IPS-NIHi7 (cell line): Measurements from ENCODE around the gene CLSTN2.

ENCODE experiments used
- DNase-seq: peaks from one replicate; pipeline ENCODE4 v3.0.0; 2012; ENCODE audit warnings: mixed read lengths; ENCODE audit errors: extremely low spot score

The CLSTN2 gene

DNA sequence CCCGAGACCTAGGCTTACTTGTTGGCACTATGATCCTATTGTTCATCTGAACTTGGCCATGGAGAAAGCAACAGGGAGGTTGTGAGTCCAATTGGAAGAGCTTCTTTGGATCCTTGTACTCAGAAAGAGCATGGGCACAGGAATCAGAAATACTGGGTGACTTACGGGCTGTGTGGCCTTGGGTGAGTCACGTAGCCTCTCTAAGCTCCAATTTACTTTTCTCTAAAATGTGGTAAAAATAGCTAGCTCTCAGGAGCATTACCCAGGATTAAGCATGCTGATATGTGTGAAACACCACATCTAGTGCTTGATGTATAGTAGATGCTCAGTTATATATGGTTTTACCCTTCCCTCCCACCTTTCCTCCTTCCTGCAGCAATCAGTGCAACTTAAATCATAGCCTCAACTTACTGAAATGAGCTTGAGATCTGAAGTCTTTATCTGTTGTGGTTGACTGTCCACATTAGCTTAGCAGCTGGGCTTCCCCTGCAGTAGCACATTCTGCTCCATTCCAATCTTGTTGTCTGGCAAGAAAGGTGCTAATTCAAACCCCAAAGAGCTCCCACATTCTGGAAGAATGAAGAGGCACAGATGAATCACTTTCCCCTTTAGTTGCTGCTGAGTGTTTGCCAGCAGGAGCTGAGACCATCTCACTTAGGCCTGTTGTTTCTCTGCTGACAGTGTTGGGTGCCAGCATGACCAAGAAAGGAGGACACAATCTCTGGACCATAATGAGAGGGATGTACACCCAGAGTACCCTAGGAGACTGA, 443.8 kb downstream of the CLSTN2 start:
- DNase-seq = no peak

DNA sequence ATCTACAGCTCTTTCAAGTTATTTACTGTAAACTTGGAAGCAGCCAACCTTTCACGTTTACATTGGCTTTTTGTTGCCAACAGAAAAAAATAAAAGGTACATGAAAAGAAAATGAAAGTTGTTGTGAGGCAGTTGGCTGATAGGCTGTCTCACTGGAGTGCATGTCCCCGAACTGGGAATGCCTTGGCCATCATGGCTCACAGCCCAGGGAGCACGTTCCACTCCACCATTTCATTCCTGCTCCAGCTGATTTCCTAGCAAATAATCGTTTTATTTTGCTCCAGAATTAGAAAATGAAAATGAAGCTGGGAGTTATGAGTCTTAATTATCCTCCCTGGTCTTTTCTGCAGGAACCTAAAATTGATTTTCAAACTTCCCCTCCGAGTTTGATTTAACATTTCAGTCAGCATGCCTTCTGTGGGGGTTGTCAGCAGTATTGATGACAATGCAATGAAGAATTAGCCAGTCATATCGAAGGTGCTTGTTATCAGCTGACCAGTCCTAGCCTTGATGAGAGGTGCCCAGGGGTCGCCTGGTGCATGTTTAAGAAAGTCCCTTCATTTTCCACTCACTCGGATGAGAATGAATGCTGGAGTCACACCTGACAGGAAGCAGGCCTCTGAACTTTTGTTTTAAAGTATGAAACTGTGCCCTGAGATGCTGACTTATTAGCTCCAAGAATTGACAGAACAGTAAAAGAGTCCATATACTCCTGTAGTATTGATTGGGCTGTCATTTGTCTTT, 449.2 kb downstream of the CLSTN2 start:
- DNase-seq = no peak

DNA sequence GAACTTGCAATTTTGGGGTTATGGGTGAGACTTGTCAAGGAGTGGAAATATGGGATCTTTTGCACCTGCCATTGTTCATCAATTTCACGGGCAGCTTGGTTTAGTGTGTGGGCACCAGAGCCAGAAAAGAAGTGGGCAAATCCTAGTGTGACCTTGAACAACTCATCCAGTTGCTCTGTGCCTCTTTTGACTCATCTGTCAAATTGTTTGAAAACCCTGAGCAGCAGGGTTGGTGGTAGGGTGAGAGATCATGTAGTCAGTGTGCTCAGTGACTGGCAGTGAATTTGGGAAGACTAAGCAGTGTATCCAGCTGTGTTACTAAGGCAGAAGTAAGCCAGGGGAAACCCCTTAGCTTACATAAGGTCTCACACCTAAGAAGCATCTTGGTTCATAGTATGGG, 449.9 kb downstream of the CLSTN2 start:
- no peak for DNase-seq

DNA sequence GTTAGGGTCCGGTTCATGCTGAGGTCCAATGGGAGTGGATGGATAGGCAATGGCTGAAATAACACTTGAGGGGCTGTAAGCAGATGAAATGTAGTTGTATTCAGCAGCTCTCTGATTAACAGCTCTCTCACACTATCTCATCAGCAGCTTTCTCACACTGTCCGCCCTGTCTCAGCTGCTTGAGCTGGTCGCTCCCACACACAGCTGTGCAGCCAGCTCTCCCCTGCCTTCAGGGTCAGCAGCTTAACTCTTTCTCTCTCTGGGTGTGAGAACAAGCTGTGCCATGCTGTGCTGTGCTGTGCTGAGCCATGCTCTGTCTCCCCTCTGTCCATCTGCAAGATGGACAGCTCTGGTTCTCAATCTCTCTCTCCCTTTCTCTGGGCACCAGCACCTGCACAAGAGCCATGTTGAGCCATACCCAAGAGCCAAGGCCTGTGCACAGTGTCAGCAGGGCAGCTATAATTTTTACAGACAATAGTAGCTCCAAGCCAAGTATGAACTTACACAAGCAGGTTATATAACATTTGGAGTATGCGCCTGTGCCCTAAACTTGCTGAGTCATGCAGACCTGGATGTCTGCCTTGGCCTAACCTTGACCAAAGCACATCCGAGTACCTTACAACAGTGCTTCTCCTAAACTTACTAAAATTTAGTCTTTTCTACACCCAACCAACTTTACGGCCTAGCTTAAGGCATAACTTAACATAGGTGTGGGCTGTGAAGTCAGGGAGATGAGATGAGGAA, 451.5 kb downstream of the CLSTN2 start:
- DNase-seq = no peak

DNA sequence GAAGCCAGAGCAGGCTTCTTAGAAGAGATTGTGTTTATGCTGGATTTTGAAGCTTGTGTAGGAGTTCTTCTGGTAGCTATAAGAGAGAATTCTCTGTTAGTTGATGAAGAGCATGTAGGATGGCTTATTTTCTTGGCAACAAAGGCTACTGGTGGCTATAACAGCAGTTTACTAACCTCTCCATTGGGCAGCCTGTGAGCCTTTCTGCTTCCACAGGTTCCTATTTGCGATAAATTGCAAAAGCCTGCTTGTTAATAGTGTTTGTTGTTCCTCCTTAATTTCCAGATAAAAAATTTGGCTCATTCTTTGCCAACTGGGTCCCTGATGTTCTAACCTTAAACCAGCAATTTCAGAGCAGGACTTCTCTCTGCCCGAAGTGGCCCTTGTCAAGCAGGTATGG, 452.3 kb downstream of the CLSTN2 start:
- no peak for DNase-seq

DNA sequence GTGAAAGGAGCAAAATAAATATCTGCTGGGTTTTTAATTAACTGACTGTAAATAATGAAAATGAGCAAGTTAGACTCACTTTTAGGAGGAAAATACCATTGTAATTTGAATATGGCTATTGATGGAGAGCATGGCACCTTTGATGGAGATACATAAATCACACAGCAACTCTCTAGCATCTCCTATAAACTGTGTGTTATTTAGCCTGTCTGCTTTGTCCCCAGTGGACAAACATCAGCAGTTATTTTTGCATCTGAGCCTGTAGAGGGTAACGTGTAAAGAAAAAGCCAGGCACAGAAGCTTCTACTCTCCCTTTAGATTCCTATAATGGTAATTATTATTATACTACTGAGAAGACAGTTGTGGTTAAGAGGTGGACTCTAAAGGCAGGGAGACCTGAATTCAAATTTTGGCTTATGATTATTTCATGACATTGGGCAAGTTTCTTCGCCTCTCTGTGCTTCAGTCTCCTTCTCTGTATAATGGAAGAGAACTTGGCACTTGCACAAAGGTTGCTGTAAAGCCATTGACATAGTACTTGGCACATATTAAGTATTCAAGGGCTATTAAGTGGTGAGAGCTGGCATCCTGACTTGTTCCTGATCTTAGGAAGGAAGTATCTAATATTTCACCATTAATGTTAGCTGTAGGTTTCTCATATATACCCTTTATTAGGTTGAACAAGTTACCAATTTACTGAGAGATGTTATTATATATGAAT, 453.4 kb downstream of the CLSTN2 start:
- no peak for DNase-seq

DNA sequence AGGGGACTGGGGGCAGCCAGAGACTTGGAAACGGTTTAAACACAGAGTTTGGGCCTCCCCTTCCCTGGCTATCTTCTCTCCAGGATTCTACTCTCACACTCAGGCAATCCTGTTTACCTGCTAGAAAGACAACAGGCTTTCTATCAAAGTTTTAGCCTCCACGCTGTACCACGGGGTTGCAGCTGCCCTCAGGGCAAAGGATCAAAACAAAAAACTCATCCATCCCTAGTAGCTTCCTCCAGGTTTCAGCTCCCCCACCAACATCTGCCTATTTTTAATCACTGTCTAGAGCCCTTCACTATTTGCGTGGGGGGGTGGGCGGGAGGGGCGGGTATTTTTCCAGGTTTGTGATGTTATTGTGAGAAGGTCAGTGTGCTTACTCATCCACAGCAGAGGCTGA, 456.1 kb downstream of the CLSTN2 start:
- DNase-seq = peak; percentile 39

DNA sequence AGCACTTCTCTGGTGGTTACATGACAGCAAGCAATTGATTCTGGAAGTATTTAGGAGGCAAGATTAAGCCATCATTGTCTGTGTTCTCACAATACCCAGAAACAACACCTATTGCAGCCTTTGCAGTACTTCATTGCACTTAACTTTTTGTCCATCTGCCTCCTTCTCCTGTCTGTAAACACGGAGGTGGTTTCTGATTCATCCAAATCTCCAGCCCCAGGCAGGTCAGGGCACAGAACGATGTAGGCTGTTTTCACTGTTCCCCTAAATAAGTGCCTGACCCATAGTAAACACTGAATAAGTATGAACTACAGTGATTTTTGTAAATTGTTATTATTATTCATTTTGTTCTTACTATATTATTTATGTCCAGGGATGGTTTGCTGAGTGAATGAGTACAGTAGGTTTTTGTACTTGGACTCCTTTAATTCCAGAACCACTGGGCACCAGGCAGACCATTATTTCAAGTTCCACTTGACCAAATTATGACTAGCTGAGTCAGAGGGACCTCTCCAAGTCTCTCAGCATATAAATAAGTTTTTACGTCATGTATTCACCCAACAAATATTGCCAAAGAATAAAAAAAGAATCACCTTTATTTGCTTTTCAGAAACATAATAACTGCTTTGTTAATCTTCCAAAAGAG, 459.6 kb downstream of the CLSTN2 start:
- DNase-seq = no peak

DNA sequence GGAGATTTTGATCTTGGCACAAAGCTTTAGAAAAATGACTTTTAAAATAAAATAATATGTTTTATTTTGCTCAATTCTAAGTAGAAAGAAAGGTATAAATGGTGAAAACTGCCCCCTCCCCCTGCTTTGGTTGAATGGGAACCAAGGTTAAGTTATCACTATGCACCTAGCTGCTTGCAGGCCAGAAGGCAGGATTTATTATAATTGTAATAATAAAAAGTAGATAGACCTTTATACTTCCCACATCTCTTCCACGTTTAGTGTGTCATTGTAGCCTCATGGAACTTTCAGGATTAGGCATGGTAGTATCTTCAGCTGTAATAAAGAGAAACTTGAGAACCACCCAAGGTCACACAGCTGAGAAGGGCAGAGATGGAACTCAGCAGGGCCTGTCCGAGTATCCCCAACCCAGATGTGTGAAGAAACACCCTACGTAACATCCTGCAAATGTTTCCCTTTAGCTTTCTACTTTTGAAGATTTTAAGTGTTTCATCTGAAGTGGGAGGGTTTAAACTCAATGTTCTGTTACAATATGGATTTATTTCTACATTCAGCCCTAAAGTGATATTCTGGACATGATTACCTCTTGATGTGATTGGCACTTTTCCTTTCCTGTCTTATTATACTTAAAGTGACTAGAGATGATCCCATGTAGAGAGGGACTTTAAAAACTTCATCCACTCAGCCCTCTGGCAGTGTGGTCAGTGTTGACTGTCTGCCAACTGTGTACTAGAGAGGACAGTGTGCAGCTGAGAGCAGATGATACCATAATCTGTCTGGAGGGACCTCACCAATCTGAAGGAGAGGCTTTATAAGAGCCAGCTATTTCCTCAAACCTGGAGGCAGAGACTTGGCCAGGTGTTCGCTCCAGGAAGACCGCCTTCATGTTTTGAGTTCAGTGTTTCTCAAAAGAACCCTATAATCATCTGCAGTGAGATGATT, 460.4 kb downstream of the CLSTN2 start:
- no peak for DNase-seq

DNA sequence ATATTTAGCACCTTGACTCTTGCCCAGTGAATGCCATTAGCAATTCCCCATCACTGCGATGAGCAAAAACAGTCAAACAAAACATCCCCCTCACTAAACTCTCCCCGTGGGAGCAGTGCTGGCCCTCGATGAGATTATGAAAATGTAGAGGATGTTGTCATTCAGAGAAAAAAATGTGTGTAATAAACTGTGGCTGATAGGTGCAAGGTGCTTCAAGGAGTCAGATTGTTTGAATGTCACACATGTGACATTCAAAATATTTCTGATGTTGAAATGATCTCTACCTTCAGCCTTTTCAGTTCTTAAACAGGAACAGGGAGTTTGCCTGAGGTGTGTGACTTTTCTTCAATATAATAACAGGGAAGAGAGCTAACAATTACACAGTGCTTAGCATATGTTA, 461.1 kb downstream of the CLSTN2 start:
- DNase-seq = no peak

DNA sequence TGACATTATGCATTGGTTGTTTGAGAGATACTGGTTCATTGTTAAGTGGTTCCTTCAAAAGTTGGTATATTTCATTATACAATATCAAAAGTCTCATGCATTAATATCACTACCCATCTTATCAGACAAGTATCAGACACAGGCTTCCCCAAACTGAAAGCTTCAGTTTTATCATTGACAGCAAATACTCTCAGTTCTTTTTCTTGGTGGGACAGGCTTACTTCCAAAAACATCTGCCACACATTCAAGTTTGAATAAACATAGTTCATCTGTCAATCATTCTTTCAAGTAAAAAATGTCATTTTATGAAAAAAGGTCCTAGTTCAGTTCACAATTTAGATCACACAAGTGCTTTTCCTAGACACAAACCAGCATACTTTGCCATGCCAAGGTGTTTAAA, 462.9 kb downstream of the CLSTN2 start:
- DNase-seq = no peak

DNA sequence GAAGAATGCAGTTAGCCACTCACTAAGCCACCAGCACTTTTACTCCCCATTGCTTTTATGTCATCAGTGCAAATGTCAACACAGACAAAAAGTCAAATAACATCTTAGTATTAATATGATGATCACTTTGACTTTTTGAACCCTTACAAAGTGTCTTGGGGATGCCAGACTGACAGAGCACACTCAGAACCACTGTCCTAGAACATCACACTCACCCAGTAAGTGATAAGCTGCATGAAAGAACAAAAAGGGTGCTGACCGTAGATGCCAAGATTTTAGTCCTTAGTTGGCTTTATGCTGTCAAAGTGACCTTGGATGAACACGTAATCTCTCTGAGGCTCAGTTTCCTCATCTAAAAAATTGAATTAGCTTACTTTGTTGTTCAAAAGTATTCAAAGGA, 463.4 kb downstream of the CLSTN2 start:
- DNase-seq = no peak

DNA sequence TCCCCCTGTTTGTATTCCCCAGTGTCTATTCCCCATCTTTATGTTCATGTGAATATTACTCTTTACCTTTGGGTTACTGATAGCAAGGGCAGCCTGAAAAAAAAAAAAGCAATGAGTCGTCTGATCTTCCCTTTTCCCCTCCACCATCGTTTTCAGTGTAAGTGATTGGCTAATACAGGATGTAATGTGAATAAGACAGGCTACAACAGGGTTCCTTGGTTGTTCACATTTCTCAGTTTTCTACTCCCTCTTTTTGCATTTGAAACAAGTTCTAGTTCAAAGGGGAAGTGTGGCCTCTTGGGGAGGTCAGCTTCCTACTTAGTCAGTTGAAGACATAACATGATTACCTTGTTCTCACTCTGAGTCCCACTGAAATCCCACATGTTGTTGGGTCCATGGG, 464.9 kb downstream of the CLSTN2 start:
- DNase-seq = no peak

DNA sequence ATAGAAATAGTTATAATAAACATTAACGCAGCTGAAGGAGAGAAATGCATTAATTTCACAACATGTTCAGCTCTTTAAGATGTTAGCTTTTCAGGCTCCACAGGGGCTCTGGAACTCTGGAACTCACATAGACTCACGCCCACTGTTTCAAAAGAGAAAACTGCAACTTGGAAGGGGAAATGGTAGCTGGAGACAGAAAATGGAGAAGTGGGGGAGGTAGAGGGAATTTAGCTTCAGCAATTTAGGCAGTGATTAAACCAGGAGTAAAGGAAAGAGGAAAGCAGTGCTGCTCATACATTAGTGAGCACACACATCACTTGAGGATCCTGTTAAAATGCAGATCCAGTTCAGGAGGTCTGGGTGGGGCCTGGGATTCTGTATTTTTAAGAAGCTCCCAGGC, 468.1 kb downstream of the CLSTN2 start:
- DNase-seq = no peak

DNA sequence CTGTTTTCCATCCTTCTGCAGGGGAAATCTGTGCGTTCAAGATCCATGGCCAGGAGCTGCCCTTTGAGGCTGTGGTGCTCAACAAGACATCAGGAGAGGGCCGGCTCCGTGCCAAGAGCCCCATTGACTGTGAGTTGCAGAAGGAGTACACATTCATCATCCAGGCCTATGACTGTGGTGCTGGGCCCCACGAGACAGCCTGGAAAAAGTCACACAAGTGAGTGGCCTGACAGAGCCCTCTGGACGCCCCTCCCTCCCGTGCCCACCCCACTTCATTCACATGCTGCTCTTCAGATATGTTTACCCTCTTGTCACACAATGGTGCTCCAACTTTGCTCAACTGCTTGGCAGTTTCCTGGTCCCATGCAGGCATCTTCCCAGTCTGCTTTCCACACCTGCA, 468.6 kb downstream of the CLSTN2 start:
- DNase-seq = no peak

DNA sequence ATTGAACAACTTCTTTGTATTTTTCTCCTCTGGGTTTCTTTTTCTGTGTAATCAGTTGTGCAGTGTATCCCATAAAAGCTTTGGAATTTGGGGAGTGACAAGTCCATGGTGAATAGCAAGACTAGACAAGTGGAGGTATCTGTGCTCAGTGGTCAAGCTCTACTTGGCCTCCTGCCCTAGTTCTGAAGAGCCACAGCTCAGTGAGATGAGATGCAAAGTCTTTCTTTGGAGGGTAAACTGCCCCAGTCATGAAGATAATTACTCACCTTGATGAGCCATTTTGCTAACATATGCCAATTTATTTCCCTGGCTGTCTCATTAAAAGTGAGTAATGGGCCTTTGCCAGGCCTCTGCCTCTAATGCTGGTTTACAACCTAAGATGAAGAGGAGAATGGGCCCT, 471.7 kb downstream of the CLSTN2 start:
- DNase-seq = no peak

DNA sequence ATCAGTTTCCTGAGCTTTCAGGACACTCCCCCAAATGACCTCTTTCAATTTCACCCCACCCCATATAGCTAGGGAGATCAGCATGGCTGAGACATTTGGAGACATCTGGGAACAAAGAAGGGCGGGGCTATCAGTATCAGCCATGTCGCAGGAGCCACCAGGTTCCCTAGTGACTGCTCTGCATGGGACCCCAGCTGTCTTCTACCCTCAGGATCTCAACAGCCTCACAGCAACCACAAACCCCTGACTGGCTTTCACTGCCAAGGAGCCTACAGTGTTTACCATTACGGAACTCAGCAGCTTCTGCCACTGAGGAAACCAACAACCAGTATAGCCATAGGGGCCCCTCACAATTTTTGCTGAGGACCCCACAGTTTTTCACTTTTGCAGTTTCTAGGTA, 473.3 kb downstream of the CLSTN2 start:
- no peak for DNase-seq

DNA sequence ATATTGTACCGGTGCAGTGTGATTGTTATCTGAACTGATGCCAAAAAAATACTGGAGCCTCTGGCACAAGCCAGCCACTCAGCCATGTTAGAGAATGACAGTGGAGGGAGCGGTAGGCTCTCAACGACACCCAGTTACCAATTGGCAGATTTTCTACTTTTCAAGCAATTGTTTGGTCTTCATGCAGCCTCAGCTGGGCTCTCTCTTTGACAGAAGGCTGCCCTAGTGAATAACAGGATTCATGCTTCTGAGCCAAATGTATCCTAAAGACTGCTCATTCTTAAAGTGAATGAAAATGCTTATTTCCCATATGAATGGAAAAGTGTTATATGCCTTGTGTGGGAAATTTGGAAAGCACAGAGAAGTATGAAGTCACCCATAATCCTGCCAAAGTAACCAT, 481.7 kb downstream of the CLSTN2 start:
- no peak for DNase-seq

DNA sequence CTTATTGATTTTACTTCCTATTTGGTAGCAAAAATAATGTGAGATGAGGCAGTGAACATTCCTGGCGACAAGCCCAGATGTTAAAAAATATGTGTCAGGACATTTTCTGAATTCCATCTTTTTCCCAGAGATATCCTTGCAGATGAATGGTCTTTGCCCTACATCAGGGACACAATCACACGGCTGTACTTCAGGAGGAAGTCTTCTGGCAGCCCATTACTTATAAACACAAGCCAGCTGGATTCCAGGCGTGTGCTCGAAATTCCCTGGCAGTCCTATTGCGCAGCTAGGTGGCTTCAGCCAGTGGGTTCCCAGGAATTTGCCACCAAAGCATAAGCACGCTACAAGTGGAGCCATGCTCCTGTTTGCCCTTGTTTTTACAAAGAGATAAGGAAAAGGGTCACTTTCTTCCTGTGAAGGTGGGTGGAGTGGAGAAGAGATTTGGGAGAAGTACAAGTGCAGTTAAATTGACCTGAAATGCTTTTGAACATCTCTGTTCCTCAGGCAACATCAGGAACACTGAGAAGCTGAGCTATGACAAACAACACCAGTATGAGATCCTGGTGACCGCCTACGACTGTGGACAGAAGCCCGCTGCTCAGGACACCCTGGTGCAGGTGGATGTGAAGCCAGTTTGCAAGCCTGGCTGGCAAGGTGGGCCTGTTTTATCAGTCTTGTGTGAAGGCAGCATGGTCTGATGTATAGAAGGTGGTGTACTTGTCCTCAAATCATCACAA, 485.8 kb downstream of the CLSTN2 start:
- no peak for DNase-seq

DNA sequence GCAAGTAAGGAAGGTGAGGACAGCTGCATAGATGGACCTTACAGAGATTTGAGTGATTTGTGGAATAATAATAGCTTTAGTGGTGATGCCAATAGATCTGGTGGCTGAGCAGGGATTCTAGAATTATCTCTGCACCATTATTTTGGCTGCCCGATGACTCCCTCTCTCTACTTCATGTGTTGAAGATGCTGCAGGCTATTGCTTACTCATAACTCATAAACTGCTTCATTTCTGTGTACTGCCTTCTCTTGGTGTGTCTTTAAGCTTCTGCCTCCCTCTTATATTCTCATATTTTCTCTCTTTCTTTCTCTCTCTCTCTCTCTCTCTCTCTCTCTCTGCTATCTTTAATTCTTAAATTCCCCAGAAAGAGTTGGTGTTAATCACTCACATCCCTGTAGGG, 486.9 kb downstream of the CLSTN2 start:
- no peak for DNase-seq
